IPS DF 6.9 (cell line): ENCODE results near the gene COL23A1.

Experiments used
- DNase-seq: peaks from one replicate; pipeline ENCODE4 v3.0.0-alpha.2; 2013; ENCODE audit warnings: low read depth, low spot score
- H3K27ac ChIP-seq: one replicate; pipeline ENCODE4 v1.5.1; 2013; ENCODE audit warnings: low read length, control low read depth
- H3K27me3 ChIP-seq: 2 replicates; pipeline ENCODE4 v1.6.1; 2013; ENCODE audit warnings: mild to moderate bottlenecking, low read length; ENCODE audit not compliant: control insufficient read depth, insufficient read depth
- H3K36me3 ChIP-seq: 2 replicates; pipeline ENCODE4 v1.6.1; 2013; ENCODE audit warnings: low read length; ENCODE audit not compliant: control insufficient read depth, insufficient read depth
- H3K4me1 ChIP-seq: 2 replicates; pipeline ENCODE4 v1.6.1; 2013; ENCODE audit warnings: low read length; ENCODE audit not compliant: control insufficient read depth, insufficient read depth
- H3K4me3 ChIP-seq: 2 replicates; pipeline ENCODE4 v1.5.1; 2013; ENCODE audit warnings: mild to moderate bottlenecking, low read length
- H3K9me3 ChIP-seq: 2 replicates; pipeline ENCODE4 v1.6.1; 2013; ENCODE audit warnings: low read length, inconsistent platforms; ENCODE audit not compliant: control insufficient read depth, insufficient read depth
- WGBS: extraction: QIAGEN DNeasy Blood & Tissue Kit; methylation state at CpG from one replicate; pipeline ENCODE4 v1.1.7; 2013; ENCODE audit warnings: mixed read lengths, missing lambda C conversion rate; ENCODE audit not compliant: insufficient read length, insufficient coverage; 5-methylcytosine and 5-hydroxymethylcytosine counted together

COL23A1 gene

GRCh38 chr5:178467568-178468195 is 122.5 kb downstream of the COL23A1 start:
- WGBS = no CpG with 5 or more reads among the region's 19 CpGs
- H3K4me1 ChIP-seq = peaks cover 1% of the 10 kb centered on the region; the same call in 1 of the 2 replicates
- no peak overlapping the region for H3K27ac ChIP-seq
- no peak for DNase-seq
- H3K27me3 ChIP-seq = no peaks in the 10 kb centered on the region
- H3K36me3 ChIP-seq = no peaks in the 10 kb centered on the region
- no peaks in the 10 kb centered on the region for H3K9me3 ChIP-seq
- no peak overlapping the region for H3K4me3 ChIP-seq

DNA sequence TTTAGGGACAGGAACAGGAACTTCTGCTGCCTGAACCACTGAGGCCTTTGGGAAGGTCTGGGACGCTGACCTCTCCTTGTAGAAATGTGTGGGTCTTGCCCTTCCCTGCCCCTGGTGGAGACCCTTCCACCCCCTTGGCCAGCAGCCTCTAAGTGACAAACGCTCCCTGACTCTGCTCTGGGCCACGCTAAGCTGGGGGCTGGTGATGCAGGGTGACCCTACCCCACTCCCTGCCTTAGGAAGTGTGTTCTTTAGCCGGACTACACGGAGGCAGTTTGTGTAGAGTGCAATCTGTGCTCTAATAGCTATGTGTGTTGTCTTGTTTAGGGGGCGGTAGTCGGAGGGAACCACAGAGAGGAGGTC is 123.0 kb downstream of the COL23A1 start:
- H3K27ac ChIP-seq = no peak overlapping the region
- DNase-seq = no peak
- WGBS = no CpG with 5 or more reads among the region's 7 CpGs
- H3K4me1 ChIP-seq = peaks cover 1% of the 10 kb centered on the region; the same call in 1 of the 2 replicates
- no peaks in the 10 kb centered on the region for H3K9me3 ChIP-seq
- no peaks in the 10 kb centered on the region for H3K27me3 ChIP-seq
- H3K36me3 ChIP-seq = no peaks in the 10 kb centered on the region
- H3K4me3 ChIP-seq = no peak overlapping the region

GRCh38 chr5:178466342-178466741 is 123.9 kb downstream of the COL23A1 start:
- Histone ChIP-seq H3K4me1 (no peaks in the 10 kb centered on the region; the same call in 1 of the 2 replicates), H3K36me3 (no peaks in the 10 kb centered on the region), H3K27me3 (no peaks in the 10 kb centered on the region), H3K27ac (no peak overlapping the region), H3K4me3 (no peak overlapping the region), H3K9me3 (no peaks in the 10 kb centered on the region)
- no CpG with 5 or more reads among the region's 6 CpGs for WGBS
- DNase-seq = no peak

GRCh38 chr5:178465861-178466288 is 124.3 kb downstream of the COL23A1 start:
- no peak for DNase-seq
- H3K27ac ChIP-seq = no peak overlapping the region
- no peaks in the 10 kb centered on the region for H3K27me3 ChIP-seq
- no CpG with 5 or more reads among the region's 16 CpGs for WGBS
- no peaks in the 10 kb centered on the region for H3K36me3 ChIP-seq
- H3K4me3 ChIP-seq = no peak overlapping the region
- H3K4me1 ChIP-seq = no peaks in the 10 kb centered on the region; the same call in 1 of the 2 replicates
- no peaks in the 10 kb centered on the region for H3K9me3 ChIP-seq

- WGBS = no CpG with 5 or more reads among the region's 19 CpGs
Measured at GRCh38 chr5:178465228-178465860, 124.8 kb downstream of the COL23A1 start.

GRCh38 chr5:178464431-178465048 is 125.7 kb downstream of the COL23A1 start:
- H3K4me3 ChIP-seq = no peak overlapping the region
- H3K27ac ChIP-seq = no peak overlapping the region
- H3K9me3 ChIP-seq = no peaks in the 10 kb centered on the region
- H3K36me3 ChIP-seq = no peaks in the 10 kb centered on the region
- no CpG with 5 or more reads among the region's 14 CpGs for WGBS
- H3K4me1 ChIP-seq = no peaks in the 10 kb centered on the region; the same call in 1 of the 2 replicates
- H3K27me3 ChIP-seq = no peaks in the 10 kb centered on the region
- no peak for DNase-seq

More at GRCh38 chr5:178465228-178465860, 124.8 kb downstream of the COL23A1 start:
- no peak overlapping the region for H3K27ac ChIP-seq
- H3K36me3 ChIP-seq = no peaks in the 10 kb centered on the region
- no peaks in the 10 kb centered on the region for H3K27me3 ChIP-seq
- DNase-seq = no peak
- H3K4me3 ChIP-seq = no peak overlapping the region
- no peaks in the 10 kb centered on the region; the same call in 1 of the 2 replicates for H3K4me1 ChIP-seq
- no peaks in the 10 kb centered on the region for H3K9me3 ChIP-seq

- no peak overlapping the region for H3K27ac ChIP-seq
- DNase-seq = no peak
- H3K27me3 ChIP-seq = no peaks in the 10 kb centered on the region
- no peaks in the 10 kb centered on the region for H3K9me3 ChIP-seq
- no peaks in the 10 kb centered on the region for H3K36me3 ChIP-seq
- no peaks in the 10 kb centered on the region; the same call in 1 of the 2 replicates for H3K4me1 ChIP-seq
- WGBS = no CpG with 5 or more reads among the region's 30 CpGs
- H3K4me3 ChIP-seq = no peak overlapping the region
Measured at GRCh38 chr5:178463321-178464155, 126.7 kb downstream of the COL23A1 start.

DNA sequence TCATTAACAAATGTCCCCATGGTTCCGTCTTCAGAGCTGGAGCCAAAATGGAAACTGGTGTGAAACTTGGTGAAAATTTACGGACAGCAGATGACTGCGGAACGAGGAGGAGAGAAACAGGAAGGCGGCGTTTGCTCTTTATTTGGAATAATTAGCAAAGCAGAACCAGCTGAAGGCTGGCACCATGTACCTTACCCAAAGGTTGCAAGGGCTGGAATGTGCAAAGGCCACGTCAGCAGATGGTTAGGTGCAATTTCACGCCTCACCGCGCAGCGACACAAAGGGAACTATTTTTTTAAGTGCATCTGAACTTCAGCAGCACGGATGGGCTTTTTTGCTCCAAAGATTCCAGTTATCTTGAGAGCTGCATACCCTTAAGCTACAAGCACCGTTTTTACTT is 127.4 kb downstream of the COL23A1 start:
- Histone ChIP-seq H3K36me3 (no peaks in the 10 kb centered on the region), H3K9me3 (no peaks in the 10 kb centered on the region), H3K27ac (no peak overlapping the region), H3K4me1 (no peaks in the 10 kb centered on the region; the same call in 1 of the 2 replicates), H3K4me3 (no peak overlapping the region), H3K27me3 (no peaks in the 10 kb centered on the region)
- no peak for DNase-seq
- no CpG with 5 or more reads among the region's 13 CpGs for WGBS

DNA sequence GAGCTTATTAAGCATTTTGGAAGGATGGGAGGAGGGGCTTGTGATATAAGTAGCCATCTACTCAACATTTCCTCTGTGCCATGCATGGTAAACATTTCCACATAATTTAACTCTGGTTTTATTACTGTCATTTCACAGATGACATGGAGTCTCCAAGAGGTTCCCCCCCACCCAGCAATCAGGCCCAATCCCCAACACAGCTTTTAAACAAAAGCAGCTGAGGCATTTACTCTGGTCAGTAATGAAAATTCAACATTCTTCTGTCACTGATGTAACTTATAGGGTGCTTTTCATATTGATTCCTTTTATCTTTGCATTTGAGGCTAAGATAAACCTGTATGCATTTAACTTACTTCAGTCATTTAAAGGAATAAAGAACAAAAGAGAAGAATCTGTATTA is 128.1 kb downstream of the COL23A1 start:
- Histone ChIP-seq H3K27me3 (no peaks in the 10 kb centered on the region), H3K27ac (no peak overlapping the region), H3K4me3 (no peak overlapping the region), H3K36me3 (no peaks in the 10 kb centered on the region), H3K9me3 (no peaks in the 10 kb centered on the region), H3K4me1 (no peaks in the 10 kb centered on the region; the same call in 1 of the 2 replicates)
- no peak for DNase-seq
